ENCODE data around the gene GAGE10.

The GAGE10 gene, protein sequence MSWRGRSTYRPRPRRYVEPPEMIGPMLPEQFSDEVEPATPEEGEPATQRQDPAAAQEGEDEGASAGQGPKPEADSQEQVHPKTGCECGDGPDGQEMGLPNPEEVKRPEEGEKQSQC

GRCh38 chrX:49303346-49303745, at the start of gene GAGE10:
Gene GAGE10 (plus strand): TSS chrX:49303646. CDS start chrX:49304860, 1,214 bp downstream.
- DNase-seq (ENCODE audit: low spot score) = no peak

- no peak for DNase-seq (ENCODE audit: low spot score)
Observed at GRCh38 chrX:49254639-49255038, 48.8 kb upstream of the GAGE10 start.

DNA sequence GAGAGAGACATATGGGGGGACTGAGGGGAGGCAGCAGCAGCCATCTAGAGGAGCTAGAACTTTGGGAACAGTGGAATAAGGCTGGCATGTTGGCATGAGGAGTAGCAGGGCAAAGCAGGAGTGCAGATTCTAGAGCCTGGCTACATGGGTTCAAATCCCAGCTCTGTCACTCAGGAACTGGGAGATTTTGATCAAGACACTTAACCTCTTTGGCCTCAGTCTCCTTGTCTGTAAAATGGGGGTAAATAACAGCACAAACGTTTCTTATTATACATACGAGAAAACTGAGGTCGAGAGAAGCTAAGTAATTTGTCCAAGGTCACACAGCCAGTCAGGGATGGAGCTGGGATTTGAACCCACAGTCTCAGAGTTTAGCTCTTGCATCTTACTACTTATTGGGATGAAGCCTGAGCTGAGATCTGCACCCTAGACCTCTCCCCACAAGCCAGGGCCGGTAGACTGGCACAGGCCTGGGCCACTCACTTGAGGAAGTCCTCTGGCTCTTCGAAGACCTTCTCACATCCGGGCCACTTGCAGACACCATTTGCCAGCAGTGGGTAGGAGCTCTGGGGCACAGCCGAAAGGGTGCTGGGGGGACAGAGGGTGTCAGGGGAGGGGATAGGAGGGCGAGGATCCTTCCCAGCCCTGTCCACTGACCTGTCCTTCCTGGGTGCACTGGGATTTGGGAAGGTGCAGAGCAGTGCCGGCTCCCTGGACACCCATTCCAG, 47.0 kb upstream of the GAGE10 start:
- DNase-seq (ENCODE audit: low spot score) = no peak

- no peak for DNase-seq (ENCODE audit: low spot score)
Observed at GRCh38 chrX:49257074-49257790, 46.2 kb upstream of the GAGE10 start.

GRCh38 chrX:49257846-49258748, 45.3 kb upstream of the GAGE10 start:
- no peak for DNase-seq (ENCODE audit: low spot score)

- no peak for DNase-seq (ENCODE audit: low spot score)
Observed at GRCh38 chrX:49258749-49259124, 44.7 kb upstream of the GAGE10 start.

GRCh38 chrX:49260221-49260985, 43.0 kb upstream of the GAGE10 start:
- no peak for DNase-seq (ENCODE audit: low spot score)

DNA sequence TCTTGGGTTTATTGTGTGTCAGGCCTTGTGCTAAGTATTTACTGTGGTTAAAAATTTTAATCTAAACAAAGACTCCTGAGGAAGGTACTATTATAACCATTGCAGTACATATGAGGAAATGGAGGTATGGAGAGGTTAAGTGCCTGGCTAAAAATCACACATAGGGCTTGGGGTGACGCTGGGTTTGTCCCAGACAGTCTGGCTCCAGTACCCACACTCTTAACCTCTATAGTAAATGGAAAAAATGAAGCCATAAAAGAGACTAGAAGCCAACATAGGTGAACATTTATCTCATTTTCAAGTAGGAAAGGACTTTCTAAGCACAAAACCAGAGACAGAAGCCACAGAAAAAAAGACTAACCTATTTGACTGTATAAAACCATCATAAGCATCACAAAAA, 40.8 kb upstream of the GAGE10 start:
- no peak for DNase-seq (ENCODE audit: low spot score)

- no peak for DNase-seq (ENCODE audit: low spot score)
Observed at GRCh38 chrX:49263631-49264030, 39.8 kb upstream of the GAGE10 start.

GRCh38 chrX:49264460-49264859, 39.0 kb upstream of the GAGE10 start, which contains the start of gene FOXP3:
Gene FOXP3 (minus strand): TSS chrX:49264710. CDS start chrX:49258505, 6,205 bp downstream.
- no peak for DNase-seq (ENCODE audit: low spot score)

GRCh38 chrX:49266523-49267445, 36.7 kb upstream of the GAGE10 start:
- DNase-seq (ENCODE audit: low spot score) = no peak

DNA sequence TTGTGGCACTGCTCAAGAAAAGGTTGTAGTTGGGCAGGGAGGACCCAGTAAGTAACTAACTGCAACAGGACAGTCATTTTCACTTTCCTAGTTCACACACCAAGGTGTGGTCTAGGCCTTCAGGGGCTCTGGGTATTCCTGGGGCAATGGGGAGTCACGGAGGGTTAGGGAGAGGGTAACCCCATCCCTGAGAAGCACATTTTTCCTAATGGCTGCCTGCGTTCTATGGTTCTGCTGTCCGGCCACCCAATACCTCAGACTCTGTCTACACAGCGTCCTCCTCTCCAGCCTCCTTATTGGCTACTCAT, 34.8 kb upstream of the GAGE10 start:
- no peak for DNase-seq (ENCODE audit: low spot score)

DNA sequence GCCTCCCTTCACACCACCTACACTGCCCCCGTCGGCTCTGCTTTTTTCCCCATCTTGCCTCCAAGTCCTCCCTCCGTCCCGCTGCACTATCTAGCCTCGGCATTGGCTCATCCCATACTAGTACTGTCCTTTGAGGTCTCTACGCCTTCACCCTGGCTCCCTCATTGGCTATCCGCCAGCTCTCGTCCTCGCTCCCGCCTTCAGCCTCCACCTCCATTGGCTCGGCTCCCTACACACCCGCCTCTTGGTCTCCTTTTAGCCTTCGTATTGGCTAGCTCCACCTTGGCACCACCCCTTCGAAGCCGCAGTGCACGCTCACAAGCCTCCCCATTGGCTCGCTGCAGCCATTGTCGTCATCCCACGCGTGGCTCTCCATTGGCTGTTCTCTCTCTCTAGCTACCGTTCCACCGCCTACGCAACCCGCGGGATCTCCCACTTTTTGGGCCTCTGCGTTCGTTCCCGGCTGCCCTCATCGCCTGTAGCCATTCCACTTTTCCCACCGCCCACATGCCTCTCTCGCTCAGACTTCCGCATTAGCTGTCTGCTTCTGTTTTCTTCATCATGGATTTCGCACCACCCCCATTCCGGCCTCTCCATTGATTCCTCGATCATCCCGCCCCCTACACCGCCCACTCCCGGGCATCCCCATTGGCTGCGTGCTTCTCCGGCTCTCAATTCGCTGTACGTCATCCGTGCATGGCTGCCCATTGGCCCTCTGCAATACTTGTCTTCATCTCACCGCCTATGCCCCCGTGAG, 34.3 kb upstream of the GAGE10 start:
- DNase-seq (ENCODE audit: low spot score) = peak; percentile 97

DNA sequence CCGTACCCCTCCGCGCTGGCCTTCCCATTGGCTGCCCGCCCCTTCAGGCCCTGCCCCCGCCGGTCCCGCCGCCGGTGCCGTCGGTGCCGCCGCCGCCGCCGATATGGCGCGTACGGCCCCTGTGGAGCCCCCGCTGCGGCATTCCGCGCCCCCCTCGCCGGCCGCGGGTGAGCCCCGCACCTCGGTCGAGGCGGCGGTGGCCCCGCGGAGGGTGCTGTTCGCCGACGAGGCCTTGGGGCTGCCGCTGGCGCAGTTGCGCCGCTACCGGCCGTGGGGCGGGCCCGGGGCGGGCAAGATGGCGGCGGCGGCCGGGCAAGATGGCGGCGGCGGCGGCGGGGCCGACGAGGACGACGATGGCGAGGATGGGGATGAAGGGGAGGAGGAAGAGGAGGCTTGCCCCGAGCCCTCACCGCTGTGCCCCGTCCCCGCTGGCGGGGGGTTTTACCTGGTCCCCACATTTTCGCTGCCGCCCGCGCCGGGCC, 33.6 kb upstream of the GAGE10 start, which contains the start of gene PPP1R3F:
TSS of gene PPP1R3F (plus strand) at position 27 of the 482 bp plus-strand sequence. CDS start at position 104, 77 bp downstream.
- DNase-seq (ENCODE audit: low spot score) = no peak

- no peak for DNase-seq (ENCODE audit: low spot score)
Observed at GRCh38 chrX:49270249-49270921, 33.1 kb upstream of the GAGE10 start.

GRCh38 chrX:49271341-49271740, 32.1 kb upstream of the GAGE10 start:
- no peak for DNase-seq (ENCODE audit: low spot score)

DNA sequence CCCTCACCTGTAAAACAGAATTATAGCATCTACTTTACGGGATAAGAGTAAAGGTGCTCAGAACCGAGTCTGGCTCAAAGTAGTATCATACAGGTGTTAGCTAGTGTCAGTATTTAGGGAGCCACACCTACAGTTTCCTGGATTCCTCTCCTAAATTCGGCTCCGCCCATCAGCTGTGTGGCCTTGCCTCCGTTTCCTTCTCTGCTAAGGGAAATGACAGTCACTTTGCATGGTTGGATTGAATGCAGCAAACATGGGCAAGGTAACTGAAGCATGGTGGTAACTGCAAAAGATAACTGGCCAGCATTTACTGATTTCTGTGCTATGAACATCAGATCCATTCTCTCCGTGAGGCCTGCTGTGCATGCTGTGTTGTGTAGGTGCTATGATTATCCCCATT, 31.0 kb upstream of the GAGE10 start:
- DNase-seq (ENCODE audit: low spot score) = no peak

- DNase-seq (ENCODE audit: low spot score) = no peak
Observed at GRCh38 chrX:49273181-49273727, 30.2 kb upstream of the GAGE10 start.

DNA sequence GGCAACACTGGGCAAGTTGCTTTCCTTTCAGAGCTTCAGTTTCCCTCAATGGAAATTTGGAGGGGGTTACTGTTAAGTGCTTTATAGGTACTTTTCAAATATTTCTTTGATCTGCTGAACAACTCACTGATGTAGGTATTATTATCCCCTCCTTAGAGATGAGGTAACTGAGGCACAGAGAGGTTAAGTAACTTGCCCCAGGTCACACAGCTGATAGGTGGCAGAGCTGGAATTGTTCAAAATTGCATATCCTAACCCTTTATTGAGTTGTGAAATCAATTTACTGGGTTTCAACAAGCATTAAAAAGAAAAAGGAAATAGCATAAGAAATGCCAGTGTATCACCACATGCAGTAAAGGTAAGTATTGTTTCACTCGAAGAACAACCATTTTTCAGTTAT, 27.2 kb upstream of the GAGE10 start:
- DNase-seq (ENCODE audit: low spot score) = no peak

Data from NAMALWA (cell line).